Keratinocyte (primary cell): ENCODE results near the gene TMCC1. TPM values are rescaled to one million over a fixed set of nuclear protein-coding genes. Genes with fewer than 3 reads are reported as not detected.

Source experiments
- DNase-seq: peaks from one replicate; pipeline ENCODE4 v3.0.0-alpha.2; 2011; ENCODE audit warnings: low read depth, missing footprints, low spot score
- FAIRE-seq: peaks from 2 replicates; lab custom pipeline; 2011; peaks lifted over from hg19 to GRCh38; lab: Jason Lieb, UNC
- H2AFZ ChIP-seq: 2 replicates; pipeline ENCODE4 v1.6.0; 2012; ENCODE audit warnings: low read length, control low read depth, inconsistent platforms; ENCODE audit not compliant: control insufficient read depth
- H3K27ac ChIP-seq: 2 replicates; pipeline ENCODE4 v1.5.1; 2011; ENCODE audit warnings: low read length; ENCODE audit not compliant: control insufficient read depth, insufficient read depth
- H3K27me3 ChIP-seq: 3 replicates; pipeline ENCODE4 v1.6.0; 2011; ENCODE audit warnings: low read length; ENCODE audit not compliant: control insufficient read depth, insufficient read depth; ENCODE audit errors: extremely low read depth
- H3K36me3 ChIP-seq, 2 experiments: 2 replicates in 1 of 2; 3 replicates in 1 of 2; pipeline ENCODE4 v1.5.1; 2011; ENCODE audit warnings: low read length in 2 of 2, mild to moderate bottlenecking in 1 of 2; ENCODE audit not compliant: control insufficient read depth in 2 of 2, insufficient read depth in 2 of 2; ENCODE audit errors: extremely low read depth in 1 of 2
- H3K4me1 ChIP-seq: 3 replicates; pipeline ENCODE4 v1.5.1; 2011; ENCODE audit warnings: low read length; ENCODE audit not compliant: control insufficient read depth, insufficient read depth; ENCODE audit errors: extremely low read depth
- H3K4me2 ChIP-seq: 3 replicates; pipeline ENCODE4 v1.6.0; 2011; ENCODE audit warnings: low read depth, low read length; ENCODE audit not compliant: control insufficient read depth, insufficient read depth; ENCODE audit errors: extremely low read depth
- H3K4me3 ChIP-seq, 3 experiments: fragments of 200-600 bp in 1 of 3; sonication (generic) in 1 of 3; 2 replicates in 2 of 3; 3 replicates in 1 of 3; pipeline ENCODE4 v1.5.1; 2011 to 2016; ENCODE audit warnings: low read length in 3 of 3, mild to moderate bottlenecking in 3 of 3, control low read depth in 2 of 3, inconsistent platforms in 1 of 3, low read depth in 1 of 3, mixed read lengths in 1 of 3, mixed run types in 1 of 3, moderate library complexity in 1 of 3; ENCODE audit not compliant: control insufficient read depth in 2 of 3, insufficient read depth in 2 of 3; ENCODE audit errors: extremely low read depth in 1 of 3
- H3K79me2 ChIP-seq: 2 replicates; pipeline ENCODE4 v1.6.0; 2012; ENCODE audit warnings: low read length; ENCODE audit not compliant: control insufficient read depth, insufficient read depth
- H3K9ac ChIP-seq: 3 replicates; pipeline ENCODE4 v1.6.0; 2011; ENCODE audit warnings: low read length; ENCODE audit not compliant: control insufficient read depth, insufficient read depth; ENCODE audit errors: extremely low read depth
- H3K9me1 ChIP-seq: 3 replicates; pipeline ENCODE4 v1.6.0; 2011; ENCODE audit warnings: low read length; ENCODE audit not compliant: control insufficient read depth, insufficient read depth; ENCODE audit errors: extremely low read depth
- H3K9me3 ChIP-seq: 2 replicates; pipeline ENCODE4 v1.5.1; 2012; ENCODE audit warnings: low read depth, low read length; ENCODE audit not compliant: control insufficient read depth
- H4K20me1 ChIP-seq: 3 replicates; pipeline ENCODE4 v1.6.0; 2011; ENCODE audit warnings: low read length; ENCODE audit not compliant: control insufficient read depth, insufficient read depth; ENCODE audit errors: extremely low read depth
- EZH2 ChIP-seq: IDR thresholded peaks from one replicate; pipeline ENCODE4 v1.6.1; 2012; ENCODE audit warnings: inconsistent platforms, mild to moderate bottlenecking, low read length, moderate library complexity
- dilution Hi-C: fragments of 300-500 bp; cut with MboI; formaldehyde crosslinking; loops from one replicate; pipeline ENCODE4 v1.7.0; 2020; ENCODE audit warnings: low sequenced_read_pairs; ENCODE audit not compliant: extremely low pct_ligation_motif_present
- polyA plus RNA-seq, 5 experiments: library from polyadenylated mRNA; depleted of rRNA in 3 of 5; stranded (reverse) in 3 of 5; stranded (forward) in 1 of 5; unstranded in 1 of 5; fragments of >200 nt; gene quantifications; 1 replicate in 1 of 5; 2 replicates in 3 of 5; 3 replicates in 1 of 5; pipeline versions ENCODE4 v1.2.1 to v1.2.3, GENCODE V29; 2011 to 2012; ENCODE audit warnings: missing spikeins in 2 of 5, low read depth in 1 of 5, low replicate concordance in 1 of 5
- TF ChIP-seq, protein P1 (sequence below), 3 experiments: IDR thresholded peaks in 1 of 3; conservative IDR thresholded peaks in 1 of 3; optimal IDR thresholded peaks in 1 of 3; 2 replicates in 2 of 3; 3 replicates in 1 of 3; pipeline versions ENCODE3 to v1.5.1; 2011; ENCODE audit warnings: low read length in 3 of 3, mild to moderate bottlenecking in 3 of 3, moderate library complexity in 2 of 3, control low read depth in 1 of 3, inconsistent platforms in 1 of 3; ENCODE audit not compliant: insufficient read depth in 2 of 3; ENCODE audit errors: extremely low read depth in 1 of 3

TMCC1 gene
- polyA plus RNA-seq, 1 donor (not counting 4 experiments of a cell fraction or from before 2014, with no cell fraction given), result 27.7 TPM

DNA sequence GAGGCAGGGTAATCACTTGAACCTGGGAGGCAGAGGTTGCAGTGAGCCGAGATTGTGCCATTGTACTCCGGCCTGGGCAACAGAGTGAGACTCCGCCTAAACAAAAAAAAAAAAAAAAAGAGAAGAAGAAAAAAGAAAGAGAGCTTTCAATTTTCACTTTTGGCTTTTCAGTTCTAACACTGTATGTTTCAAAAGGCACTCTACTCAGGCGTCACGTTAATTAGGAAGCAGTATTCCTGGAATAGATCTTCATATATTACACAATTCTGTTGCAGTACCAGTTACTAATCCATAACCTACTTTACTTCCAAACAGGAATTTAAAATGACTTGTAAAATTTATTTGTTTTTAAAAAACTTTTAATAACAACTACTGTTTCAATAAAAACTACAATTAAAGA, 155.3 kb downstream of the TMCC1 start:
- H3K9ac ChIP-seq, result no peak overlapping the region
- no peaks in the 10 kb centered on the region for H3K36me3 ChIP-seq
- no peak overlapping the region for H3K4me3 ChIP-seq
- H3K9me3 ChIP-seq, result no peaks in the 10 kb centered on the region
- H3K4me2 ChIP-seq, result no peak overlapping the region
- no peak for DNase-seq
- no peak overlapping the region for H2AFZ ChIP-seq
- no peaks in the 10 kb centered on the region for H4K20me1 ChIP-seq
- peaks cover 86% of the 10 kb centered on the region for H3K79me2 ChIP-seq
- no peak for FAIRE-seq
- H3K27ac ChIP-seq, result no peak overlapping the region
- H3K4me1 ChIP-seq, result peaks cover 17% of the 10 kb centered on the region
- dilution Hi-C loops, result no loop called here
- no peaks in the 10 kb centered on the region for H3K27me3 ChIP-seq
- H3K9me1 ChIP-seq, result no peaks in the 10 kb centered on the region
- TF ChIP-seq, protein P1, sequence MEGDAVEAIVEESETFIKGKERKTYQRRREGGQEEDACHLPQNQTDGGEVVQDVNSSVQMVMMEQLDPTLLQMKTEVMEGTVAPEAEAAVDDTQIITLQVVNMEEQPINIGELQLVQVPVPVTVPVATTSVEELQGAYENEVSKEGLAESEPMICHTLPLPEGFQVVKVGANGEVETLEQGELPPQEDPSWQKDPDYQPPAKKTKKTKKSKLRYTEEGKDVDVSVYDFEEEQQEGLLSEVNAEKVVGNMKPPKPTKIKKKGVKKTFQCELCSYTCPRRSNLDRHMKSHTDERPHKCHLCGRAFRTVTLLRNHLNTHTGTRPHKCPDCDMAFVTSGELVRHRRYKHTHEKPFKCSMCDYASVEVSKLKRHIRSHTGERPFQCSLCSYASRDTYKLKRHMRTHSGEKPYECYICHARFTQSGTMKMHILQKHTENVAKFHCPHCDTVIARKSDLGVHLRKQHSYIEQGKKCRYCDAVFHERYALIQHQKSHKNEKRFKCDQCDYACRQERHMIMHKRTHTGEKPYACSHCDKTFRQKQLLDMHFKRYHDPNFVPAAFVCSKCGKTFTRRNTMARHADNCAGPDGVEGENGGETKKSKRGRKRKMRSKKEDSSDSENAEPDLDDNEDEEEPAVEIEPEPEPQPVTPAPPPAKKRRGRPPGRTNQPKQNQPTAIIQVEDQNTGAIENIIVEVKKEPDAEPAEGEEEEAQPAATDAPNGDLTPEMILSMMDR (optimal IDR thresholded peaks at IDR 0.05 in 1 of 3, IDR thresholded peaks at IDR 0.05 in 1 of 3, conservative IDR thresholded peaks at IDR 0.05 in 1 of 3; ENCODE audit: extremely low read depth in 1 of 3, insufficient read depth in 2 of 3, low read length in 3 of 3), result no peak
- TF ChIP-seq EZH2, result no peak

DNA sequence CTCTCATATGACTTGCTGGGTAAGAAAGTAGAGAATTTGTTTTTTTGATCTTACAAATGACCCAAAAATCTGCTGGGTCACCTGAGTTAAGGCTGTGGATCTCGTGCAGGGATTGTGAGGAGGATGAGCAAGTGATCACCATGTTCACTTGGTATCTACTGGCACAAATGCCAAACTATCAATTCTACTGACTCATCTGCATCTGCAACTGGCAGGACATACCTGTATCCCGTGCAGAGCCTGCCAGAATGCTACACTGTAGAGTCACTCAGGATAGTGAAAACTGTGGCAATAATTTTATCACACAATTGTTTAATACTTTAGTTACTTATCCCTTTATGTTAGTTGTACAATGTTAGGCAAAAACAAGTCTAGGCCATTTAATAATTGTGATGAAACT, 157.4 kb downstream of the TMCC1 start:
- dilution Hi-C loops, result no loop called here

More for the DNA sequence above, 157.4 kb downstream of the TMCC1 start:
- H3K9me3 ChIP-seq, result no peaks in the 10 kb centered on the region
- no peak overlapping the region for H2AFZ ChIP-seq
- H3K79me2 ChIP-seq, result peaks cover 85% of the 10 kb centered on the region
- peaks cover 1% of the 10 kb centered on the region for H4K20me1 ChIP-seq
- peak overlapping the region; percentile 38 for H3K27ac ChIP-seq
- no peak overlapping the region for H3K4me2 ChIP-seq
- peaks cover 25% of the 10 kb centered on the region for H3K4me1 ChIP-seq
- H3K27me3 ChIP-seq, result no peaks in the 10 kb centered on the region
- TF ChIP-seq EZH2, result no peak
- TF ChIP-seq, protein P1 (optimal IDR thresholded peaks at IDR 0.05 in 1 of 3, IDR thresholded peaks at IDR 0.05 in 1 of 3, conservative IDR thresholded peaks at IDR 0.05 in 1 of 3; ENCODE audit: extremely low read depth in 1 of 3, insufficient read depth in 2 of 3, low read length in 3 of 3), result no peak
- H3K9me1 ChIP-seq, result no peaks in the 10 kb centered on the region
- H3K4me3 ChIP-seq, result no peak overlapping the region
- FAIRE-seq (peak; percentile 81), DNase-seq (no peak)
- H3K36me3 ChIP-seq, result no peaks in the 10 kb centered on the region
- no peak overlapping the region for H3K9ac ChIP-seq
